ENCODE data around the gene CCDC88B.

GRCh38 chr11:64362339-64362738, 22.3 kb downstream of the CCDC88B start:
- TF ChIP-seq CTCF (conservative IDR thresholded peaks at IDR 0.05; ENCODE audit: low read length): no peak
- TF ChIP-seq EZH2phosphoT487 (IDR thresholded peaks at IDR 0.05; ENCODE audit: borderline replicate concordance): no peak
